OCI-LY7 (cell line): ENCODE results near the gene DNAJB12. TPM values are rescaled to one million over a fixed set of nuclear protein-coding genes. Genes with fewer than 3 reads are reported as not detected.

Experiments used
- BruUV-seq: library from RNA; stranded (reverse); fragments of 400-500 nt; replicated peaks from 2 replicates; lab custom pipeline; 2021; lab: Mats Ljungman, UMichigan
- CTCF ChIA-PET: fragments of 300-600 bp; sonication (Branson Sonifier 250); formaldehyde crosslinking; loops from one replicate; lab custom pipeline; 2022; ENCODE audit warnings: antibody characterized with exemption; ENCODE audit not compliant: unreplicated experiment; lab: Charles Lee
- POLR2A ChIA-PET: fragments of 300-600 bp; sonication (Branson Sonifier 250); formaldehyde crosslinking; loops from one replicate; lab custom pipeline; 2022; ENCODE audit warnings: antibody characterized with exemption; lab: Charles Lee
- DNase-seq: peaks from one replicate; pipeline ENCODE4 v3.0.0-alpha.2; 2015; ENCODE audit warnings: low spot score
- H2AFZ ChIP-seq: fragments of 200-600 bp; sonication (generic), shearing (Covaris generic); 2 replicates; pipeline ENCODE4 v1.6.1; 2014; ENCODE audit warnings: mild to moderate bottlenecking, antibody characterized with exemption, low read length, moderate library complexity
- H3K27ac ChIP-seq: fragments of 200-600 bp; sonication (generic); 2 replicates; pipeline ENCODE4 v1.5.1; 2014; ENCODE audit warnings: mixed run types, low read depth, mild to moderate bottlenecking, moderate library complexity, low read length, inconsistent platforms; ENCODE audit not compliant: poor library complexity, severe bottlenecking
- H3K36me3 ChIP-seq: fragments of 200-600 bp; sonication (generic); 2 replicates; pipeline ENCODE4 v1.6.1; 2014; ENCODE audit warnings: mild to moderate bottlenecking, antibody characterized with exemption, low read length, moderate library complexity, mixed read lengths; ENCODE audit not compliant: insufficient read depth
- H3K4me1 ChIP-seq: fragments of 200-600 bp; sonication (generic); 2 replicates; pipeline ENCODE4 v1.5.1; 2014; ENCODE audit warnings: mild to moderate bottlenecking, low read length; ENCODE audit not compliant: insufficient read depth, poor library complexity, severe bottlenecking
- H3K4me2 ChIP-seq: fragments of 200-600 bp; sonication (generic); 2 replicates; pipeline ENCODE4 v1.6.1; 2014; ENCODE audit warnings: mild to moderate bottlenecking, low read length
- H3K4me3 ChIP-seq: fragments of 200-600 bp; sonication (generic); 2 replicates; pipeline ENCODE4 v1.5.1; 2014; ENCODE audit warnings: mild to moderate bottlenecking, low read depth, low read length; ENCODE audit not compliant: poor library complexity, severe bottlenecking
- H3K79me2 ChIP-seq: fragments of 200-600 bp; sonication (generic); 2 replicates; pipeline ENCODE4 v1.6.1; 2016; ENCODE audit warnings: low read depth, mild to moderate bottlenecking, low read length, moderate library complexity, mixed read lengths; ENCODE audit not compliant: insufficient read depth
- H3K9me2 ChIP-seq: fragments of 200-600 bp; sonication (generic); 2 replicates; pipeline ENCODE4 v1.6.1; 2016; ENCODE audit warnings: mild to moderate bottlenecking, low read length, mixed read lengths; ENCODE audit not compliant: insufficient read depth
- H3K9me3 ChIP-seq: fragments of 200-600 bp; sonication (generic); 2 replicates; pipeline ENCODE4 v1.6.1; 2014; ENCODE audit warnings: mild to moderate bottlenecking, mixed run types, low read length, mixed read lengths
- H4K20me1 ChIP-seq: fragments of 200-600 bp; sonication (generic); 2 replicates; pipeline ENCODE4 v1.6.1; 2014; ENCODE audit warnings: mild to moderate bottlenecking, antibody characterized with exemption, low read length, moderate library complexity, mixed read lengths; ENCODE audit not compliant: insufficient read depth
- EZH2phosphoT487 ChIP-seq: fragments of 200-600 bp; sonication (generic); IDR thresholded peaks from 2 replicates; pipeline ENCODE4 v1.6.1; 2018; ENCODE audit warnings: low read depth, borderline replicate concordance, mild to moderate bottlenecking, mixed run types, antibody characterized with exemption, low read length, moderate library complexity, mixed read lengths
- intact Hi-C: fragments of 100-400 bp; cut with micrococcal nuclease; formaldehyde crosslinking; loops from one replicate; pipeline ENCODE4 v1.10.0; 2022; ENCODE audit not compliant: unreplicated experiment
- total RNA-seq, 2 experiments: library from RNA; depleted of rRNA in 1 of 2; stranded (reverse); fragments of >200 nt in 1 of 2; shearing (Covaris generic) in 1 of 2; gene quantifications; 2 replicates each; pipeline ENCODE4 v1.2.3, GENCODE V29; 2014 to 2022
- TF ChIP-seq, protein P1 (sequence below): fragments of 200-600 bp; sonication (generic); conservative IDR thresholded peaks from 2 replicates; pipeline ENCODE4 v1.5.1; 2014; ENCODE audit warnings: mild to moderate bottlenecking, antibody characterized with exemption, low read length, moderate library complexity, mixed read lengths

Gene DNAJB12
- total RNA-seq, 2 experiments from 2014 or later: 27.4 to 28.3 TPM

DNA sequence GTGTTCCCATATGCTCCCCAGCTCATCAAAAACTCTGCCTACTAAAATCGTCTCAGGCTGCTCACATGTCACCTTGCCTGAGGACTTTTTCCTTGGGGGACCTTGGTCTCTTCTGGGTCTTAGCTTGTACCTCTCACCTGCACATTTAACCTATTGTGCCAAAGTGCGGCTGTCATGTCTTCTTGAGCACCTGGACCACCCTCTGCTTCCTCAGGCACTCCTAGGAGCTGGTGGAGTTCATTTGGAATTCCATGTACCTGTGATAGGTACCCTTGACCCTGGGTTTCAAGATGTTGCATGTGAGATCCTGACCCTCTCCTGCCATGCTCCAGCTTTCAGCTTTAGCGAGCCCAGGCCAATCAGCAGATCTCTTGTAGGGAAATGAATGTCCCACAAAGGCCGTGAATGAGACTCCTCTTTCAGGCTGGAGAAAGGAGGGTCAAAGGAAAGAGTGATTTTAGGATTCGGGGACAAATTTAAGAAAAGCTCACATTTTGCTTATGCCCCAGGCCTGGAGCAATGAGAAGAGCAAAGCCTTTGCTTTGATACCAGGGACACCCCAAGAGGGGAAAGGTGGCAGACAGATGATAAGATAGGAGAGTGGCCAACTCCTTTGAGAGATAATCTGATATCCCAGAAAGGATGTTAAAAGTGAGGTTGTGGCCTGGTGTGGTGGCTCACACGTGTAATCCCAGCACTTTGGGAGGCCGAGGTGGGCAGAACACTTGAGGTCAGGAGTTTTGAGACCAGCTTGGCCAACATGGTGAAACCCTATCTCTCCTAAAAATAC, 10.6 kb upstream of the DNAJB12 start:
- intact Hi-C loops: loop anchor here (2.0 kb wide), 2 partner anchors 328 to 510 kb away; partner anchors contain the start of gene MCU
- peak overlapping the region; percentile 84; the same call in 1 of the 2 replicates for H2AFZ ChIP-seq

DNA sequence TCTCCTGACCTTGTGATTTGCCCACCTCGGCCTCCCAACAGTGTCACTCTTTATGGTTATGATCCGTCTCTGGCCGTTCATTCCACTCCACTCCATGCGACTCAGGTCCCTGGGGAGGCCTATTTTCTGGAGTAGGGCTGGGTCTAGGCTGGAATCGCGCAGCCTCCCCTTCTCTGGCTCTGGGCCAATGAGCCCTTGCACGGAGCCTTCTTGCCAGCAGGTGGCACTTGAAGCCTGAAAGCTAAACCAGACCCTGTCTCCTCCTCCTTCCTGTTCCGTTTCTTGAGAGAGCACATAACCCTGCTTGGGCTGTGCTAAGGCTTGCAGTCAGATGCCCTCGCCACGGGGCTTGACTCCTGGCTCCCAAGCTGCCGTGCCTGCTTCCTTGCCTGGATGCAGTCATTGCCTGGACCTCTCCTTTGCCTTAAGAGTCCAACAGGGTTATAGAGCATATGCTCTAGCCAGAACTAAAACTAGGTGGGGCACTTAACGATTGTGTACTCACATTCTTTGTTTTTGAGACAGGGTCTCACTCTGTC, 9.6 kb upstream of the DNAJB12 start:
- CTCF ChIA-PET: no interaction called here

More for the DNA sequence above, 10.6 kb upstream of the DNAJB12 start:
- Histone ChIP-seq H3K9me2 (no peaks in the 10 kb centered on the region), H3K4me3 (no peak overlapping the region), H3K9me3 (no peaks in the 10 kb centered on the region), H3K4me1 (peaks cover 6% of the 10 kb centered on the region), H3K4me2 (no peak overlapping the region), H4K20me1 (no peaks in the 10 kb centered on the region), H3K27ac (no peak overlapping the region), H3K36me3 (no peaks in the 10 kb centered on the region; the same call in 1 of the 2 replicates), H3K79me2 (no peaks in the 10 kb centered on the region)
- TF ChIP-seq, protein P1, sequence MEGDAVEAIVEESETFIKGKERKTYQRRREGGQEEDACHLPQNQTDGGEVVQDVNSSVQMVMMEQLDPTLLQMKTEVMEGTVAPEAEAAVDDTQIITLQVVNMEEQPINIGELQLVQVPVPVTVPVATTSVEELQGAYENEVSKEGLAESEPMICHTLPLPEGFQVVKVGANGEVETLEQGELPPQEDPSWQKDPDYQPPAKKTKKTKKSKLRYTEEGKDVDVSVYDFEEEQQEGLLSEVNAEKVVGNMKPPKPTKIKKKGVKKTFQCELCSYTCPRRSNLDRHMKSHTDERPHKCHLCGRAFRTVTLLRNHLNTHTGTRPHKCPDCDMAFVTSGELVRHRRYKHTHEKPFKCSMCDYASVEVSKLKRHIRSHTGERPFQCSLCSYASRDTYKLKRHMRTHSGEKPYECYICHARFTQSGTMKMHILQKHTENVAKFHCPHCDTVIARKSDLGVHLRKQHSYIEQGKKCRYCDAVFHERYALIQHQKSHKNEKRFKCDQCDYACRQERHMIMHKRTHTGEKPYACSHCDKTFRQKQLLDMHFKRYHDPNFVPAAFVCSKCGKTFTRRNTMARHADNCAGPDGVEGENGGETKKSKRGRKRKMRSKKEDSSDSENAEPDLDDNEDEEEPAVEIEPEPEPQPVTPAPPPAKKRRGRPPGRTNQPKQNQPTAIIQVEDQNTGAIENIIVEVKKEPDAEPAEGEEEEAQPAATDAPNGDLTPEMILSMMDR: no peak
- no peak for TF ChIP-seq EZH2phosphoT487
- no peak for DNase-seq
- ChIA-PET CTCF (no interaction called here), POLR2A (interaction anchor here (0.6 kb wide), 1 partner anchor 543 kb away, joined by 6 read pairs; no protein-coding TSS in a partner anchor)
- BruUV-seq: no TSS peak

More for the DNA sequence above, 9.6 kb upstream of the DNAJB12 start:
- Histone ChIP-seq H3K36me3 (no peaks in the 10 kb centered on the region; the same call in 1 of the 2 replicates), H3K9me2 (no peaks in the 10 kb centered on the region), H3K9me3 (no peaks in the 10 kb centered on the region), H4K20me1 (no peaks in the 10 kb centered on the region), H2AFZ (peak overlapping the region; percentile 84), H3K4me3 (no peak overlapping the region), H3K4me1 (peaks cover 6% of the 10 kb centered on the region), H3K4me2 (peak overlapping the region; percentile 45), H3K27ac (no peak overlapping the region), H3K79me2 (no peaks in the 10 kb centered on the region)
- DNase-seq: peak; percentile 93
- no TSS peak for BruUV-seq
- POLR2A ChIA-PET: interaction anchor here (0.6 to 1.2 kb wide), 2 partner anchors 12 to 1087 kb away, joined by 3 to 5 read pairs; no protein-coding TSS in a partner anchor
- no peak for TF ChIP-seq EZH2phosphoT487
- TF ChIP-seq, protein P1: peak; percentile 95
- intact Hi-C loops: loop anchor here (1.0 to 5.0 kb wide), 5 partner anchors 203 to 697 kb away; partner anchors contain the start of gene MCU
